ENCODE data around the gene DDX1.

The DDX1 gene

DNA sequence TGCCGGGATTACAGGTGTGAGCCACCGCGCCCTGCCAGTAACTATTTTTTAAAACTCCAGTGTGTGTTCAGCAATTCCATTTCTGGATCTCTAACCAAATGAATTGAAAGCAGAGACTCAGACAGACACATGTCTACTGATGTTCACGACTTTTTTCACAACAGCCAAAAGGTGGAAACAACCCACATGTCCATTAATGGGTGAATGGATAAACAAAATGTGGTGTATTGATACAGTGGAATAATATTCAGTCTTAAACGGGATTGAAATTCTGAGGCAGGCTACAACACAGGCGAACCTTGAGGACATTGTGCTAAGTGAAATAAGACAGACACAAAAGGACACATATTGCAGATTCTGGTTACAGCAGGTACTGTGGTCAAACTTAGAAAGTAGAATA lies 55.0 kb downstream of the DDX1 start:
- DNase-seq (ENCODE audit: low read depth in 2 of 2), result no peak

DNA sequence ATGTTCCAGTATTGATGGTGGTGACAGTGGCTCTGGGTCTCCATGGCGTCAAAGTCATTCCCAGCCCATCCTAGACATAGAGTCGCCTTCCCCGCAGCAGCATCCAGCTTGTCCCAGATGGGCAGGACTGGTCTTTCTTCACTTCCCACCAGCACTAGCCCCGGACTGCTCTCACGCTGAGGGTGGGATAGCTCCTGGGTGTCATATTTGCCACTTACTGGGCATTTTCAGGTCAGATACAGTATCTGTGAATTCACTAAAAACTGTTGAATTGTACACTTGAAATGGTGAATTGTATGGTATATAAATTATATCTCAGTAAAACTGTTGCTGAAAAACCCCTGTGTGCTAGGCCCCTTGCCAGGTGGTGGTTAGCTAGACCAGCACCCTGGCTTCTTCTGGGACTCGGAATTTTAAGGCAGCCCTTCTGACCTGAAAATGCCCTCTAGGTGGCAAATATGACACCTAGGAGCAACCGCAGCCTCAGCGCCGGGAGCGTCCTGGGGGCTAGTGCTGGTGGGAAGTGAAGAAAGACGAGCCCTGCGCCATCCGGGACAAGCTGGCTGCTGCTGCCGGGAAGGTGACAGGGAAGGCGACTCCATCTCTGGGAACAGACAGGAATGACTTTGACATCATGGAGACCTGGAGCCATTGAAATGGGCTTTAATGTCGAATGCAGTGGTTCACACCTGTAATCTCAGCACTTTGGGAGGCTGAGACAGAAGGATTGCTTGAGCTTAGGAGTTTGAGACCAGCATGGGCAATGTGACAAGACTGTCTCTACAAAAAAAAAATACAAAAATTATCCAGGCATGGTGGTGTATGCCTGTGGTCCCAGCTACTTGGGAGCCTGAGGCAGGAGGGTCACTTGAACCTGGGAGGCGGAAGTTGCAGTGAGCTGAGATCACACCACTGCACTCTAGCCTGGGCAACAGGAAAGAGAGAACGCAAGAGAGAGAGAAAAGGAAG lies 56.2 kb downstream of the DDX1 start:
- no peak for DNase-seq (ENCODE audit: low read depth in 2 of 2)

DNA sequence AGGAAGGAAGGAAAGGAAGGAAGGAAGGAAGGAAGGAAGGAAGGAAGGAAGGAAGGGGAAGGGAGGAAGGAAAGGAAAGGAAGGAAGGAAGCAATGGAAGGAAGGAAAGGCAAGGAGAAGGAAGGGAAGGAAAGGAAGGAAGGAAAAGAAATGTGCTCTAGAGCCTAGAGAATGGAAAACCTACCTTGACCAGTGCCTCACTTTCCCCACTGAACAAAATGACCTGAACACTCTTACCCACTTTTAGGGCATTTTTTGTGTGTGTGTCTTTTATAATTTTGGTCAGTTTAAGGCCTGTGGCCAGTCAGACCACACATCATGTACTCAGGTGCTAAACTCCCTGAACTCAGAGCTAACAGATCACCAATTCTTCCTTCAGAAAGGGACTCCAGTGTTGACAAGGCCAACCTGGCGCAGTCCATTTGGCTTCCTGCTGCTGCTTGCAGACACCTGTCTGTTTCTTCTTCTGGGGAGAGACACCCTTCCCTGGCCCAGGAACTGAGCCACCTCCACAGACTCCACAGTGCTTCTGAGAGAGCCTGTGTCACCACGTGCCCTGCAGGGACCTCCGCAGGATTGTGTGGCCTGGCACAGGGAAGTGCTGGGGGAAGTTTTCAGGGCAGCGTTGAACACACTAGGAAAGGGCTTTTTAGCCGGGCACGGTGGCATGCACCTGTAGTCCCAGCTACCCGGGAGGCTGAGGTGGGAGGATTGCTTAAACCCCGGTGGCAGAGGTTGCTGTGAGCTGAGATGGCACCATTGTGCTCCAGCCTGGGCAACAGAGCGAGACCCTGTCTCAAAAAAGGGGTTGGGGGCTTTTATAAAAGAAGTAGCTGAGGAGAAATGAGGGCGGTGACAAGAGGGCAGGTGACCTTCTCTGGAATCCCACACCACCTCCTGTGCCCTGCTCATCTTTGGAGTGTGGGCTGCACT lies 57.2 kb downstream of the DDX1 start:
- no peak for DNase-seq (ENCODE audit: low read depth in 2 of 2)

DNA sequence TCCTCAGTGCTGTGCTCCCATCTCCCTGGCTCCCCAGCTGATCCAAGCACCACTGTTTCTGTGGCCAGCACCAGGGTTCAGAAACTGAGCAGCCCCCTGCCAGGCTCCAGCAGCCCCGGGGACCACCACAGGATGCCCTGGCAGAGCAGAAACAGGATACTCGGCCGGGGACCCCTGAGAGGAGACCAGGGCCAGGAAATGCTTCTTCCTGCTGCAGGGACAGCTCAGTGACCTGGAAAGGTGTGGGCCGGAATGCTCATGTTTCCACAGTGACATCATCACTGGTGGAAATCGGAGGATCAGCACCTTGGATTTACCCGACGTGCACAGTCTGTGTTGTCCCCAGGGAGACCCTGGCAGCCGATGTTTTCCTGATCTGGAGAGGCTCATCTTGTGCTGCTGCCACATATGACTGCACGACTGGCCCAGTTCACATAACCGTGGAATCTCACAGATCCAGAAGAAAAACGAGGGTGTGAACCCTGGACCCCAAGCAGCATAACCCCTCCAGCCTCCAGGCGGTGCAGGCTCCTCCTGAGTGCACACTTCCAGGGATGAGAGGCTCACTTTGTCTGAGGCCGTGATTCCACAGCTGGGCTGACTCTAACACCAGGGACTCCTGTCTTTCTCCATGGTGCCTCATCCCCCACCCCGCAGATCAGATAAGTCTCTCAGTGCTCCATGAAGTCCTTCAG lies 58.0 kb downstream of the DDX1 start:
- no peak for DNase-seq (ENCODE audit: low read depth in 2 of 2)

DNA sequence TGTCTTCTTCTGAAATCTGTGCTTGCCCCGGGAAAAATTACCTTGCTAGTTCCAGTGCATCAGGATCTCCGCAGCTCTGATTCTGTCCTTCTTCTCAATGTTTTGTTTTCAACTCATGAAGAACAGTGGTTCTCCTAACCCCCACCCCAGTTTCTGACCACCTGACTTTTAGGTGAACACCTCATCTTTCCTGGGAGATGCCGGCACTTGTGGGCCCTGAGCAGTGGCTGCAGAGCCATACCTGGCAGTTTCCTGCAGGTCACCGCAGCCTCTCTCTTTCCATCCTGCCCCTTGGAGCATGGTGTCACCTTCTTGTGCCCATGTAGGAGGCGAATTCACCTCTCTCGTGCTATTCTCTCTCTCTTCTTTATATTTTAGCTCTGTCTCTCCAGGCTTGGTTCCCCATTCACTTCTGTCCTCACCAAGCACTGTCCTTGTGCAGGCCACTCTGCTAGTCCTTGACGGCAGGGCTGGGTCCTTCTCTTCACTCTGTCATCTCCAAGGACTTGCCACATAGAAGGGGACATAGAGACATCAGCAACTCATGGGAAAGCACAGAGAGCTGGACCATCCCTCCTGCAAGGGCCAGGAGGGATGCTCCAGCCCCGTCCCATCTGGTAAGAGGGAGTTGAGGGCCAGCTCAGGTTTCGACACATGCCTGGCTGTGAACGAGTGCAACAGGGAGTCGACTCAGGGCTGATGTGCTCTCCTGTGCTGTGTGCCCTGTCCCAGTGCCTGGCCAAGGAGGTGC lies 59.1 kb downstream of the DDX1 start:
- DNase-seq (ENCODE audit: low read depth in 2 of 2), result no peak

DNA sequence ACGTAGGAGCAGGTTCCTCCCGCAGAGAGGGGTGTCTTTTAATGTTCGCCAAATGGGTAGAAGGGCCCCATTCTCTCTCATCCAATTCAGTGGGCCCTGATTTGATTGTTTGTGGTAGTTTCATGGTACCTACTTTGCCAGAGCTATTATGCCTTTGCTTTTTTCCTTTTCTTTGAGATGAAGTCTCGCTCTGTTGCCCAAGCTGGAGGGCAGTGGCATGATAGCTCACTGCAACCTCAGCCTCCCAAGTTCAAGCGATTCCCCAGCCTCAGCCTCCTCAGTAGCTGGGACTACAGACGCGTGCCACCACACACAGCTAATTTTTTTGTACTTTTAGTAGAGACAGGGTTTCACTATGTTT lies 59.7 kb downstream of the DDX1 start:
- DNase-seq (ENCODE audit: low read depth in 2 of 2), result no peak

DNA sequence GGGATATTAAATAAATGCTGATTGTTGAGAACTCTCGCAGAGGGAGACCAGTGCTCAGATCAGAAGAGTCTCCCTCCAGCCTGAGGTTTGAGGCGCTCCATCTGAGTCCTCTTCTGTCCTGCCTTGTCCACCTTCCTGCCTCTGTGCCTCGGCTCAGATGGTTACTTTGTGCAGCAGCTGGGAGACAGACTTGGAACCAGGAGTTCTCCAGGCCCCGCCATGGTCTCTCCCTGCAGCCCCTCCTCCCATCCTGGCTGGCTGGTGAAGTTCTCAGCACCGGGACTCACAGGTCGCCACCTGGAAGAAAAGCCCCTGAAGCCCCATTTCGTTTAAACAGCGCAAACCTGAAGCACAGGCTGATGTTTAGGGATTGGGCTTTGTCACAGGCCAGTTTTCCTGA lies 60.6 kb downstream of the DDX1 start:
- no peak for DNase-seq (ENCODE audit: low read depth in 2 of 2)

DNA sequence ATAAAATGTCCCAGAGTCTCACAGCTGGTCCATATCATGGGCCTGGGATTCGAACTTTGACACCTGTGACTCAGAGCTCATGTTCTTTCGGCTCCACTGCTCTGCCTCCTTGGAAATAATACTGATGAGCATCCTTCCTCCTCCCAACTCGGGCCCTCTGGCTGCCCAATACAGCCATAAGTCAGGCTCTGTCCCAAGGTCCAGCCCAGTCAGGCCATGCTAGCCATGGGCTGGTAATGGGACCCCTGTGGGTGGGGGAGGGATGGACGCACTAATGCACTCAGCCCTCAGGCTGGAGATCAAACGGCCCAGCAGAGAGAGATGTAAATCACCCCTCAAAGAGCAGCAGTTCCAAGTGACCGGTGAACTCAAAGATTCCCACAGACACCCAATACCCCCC lies 61.1 kb downstream of the DDX1 start:
- no peak for DNase-seq (ENCODE audit: low read depth in 2 of 2)

DNA sequence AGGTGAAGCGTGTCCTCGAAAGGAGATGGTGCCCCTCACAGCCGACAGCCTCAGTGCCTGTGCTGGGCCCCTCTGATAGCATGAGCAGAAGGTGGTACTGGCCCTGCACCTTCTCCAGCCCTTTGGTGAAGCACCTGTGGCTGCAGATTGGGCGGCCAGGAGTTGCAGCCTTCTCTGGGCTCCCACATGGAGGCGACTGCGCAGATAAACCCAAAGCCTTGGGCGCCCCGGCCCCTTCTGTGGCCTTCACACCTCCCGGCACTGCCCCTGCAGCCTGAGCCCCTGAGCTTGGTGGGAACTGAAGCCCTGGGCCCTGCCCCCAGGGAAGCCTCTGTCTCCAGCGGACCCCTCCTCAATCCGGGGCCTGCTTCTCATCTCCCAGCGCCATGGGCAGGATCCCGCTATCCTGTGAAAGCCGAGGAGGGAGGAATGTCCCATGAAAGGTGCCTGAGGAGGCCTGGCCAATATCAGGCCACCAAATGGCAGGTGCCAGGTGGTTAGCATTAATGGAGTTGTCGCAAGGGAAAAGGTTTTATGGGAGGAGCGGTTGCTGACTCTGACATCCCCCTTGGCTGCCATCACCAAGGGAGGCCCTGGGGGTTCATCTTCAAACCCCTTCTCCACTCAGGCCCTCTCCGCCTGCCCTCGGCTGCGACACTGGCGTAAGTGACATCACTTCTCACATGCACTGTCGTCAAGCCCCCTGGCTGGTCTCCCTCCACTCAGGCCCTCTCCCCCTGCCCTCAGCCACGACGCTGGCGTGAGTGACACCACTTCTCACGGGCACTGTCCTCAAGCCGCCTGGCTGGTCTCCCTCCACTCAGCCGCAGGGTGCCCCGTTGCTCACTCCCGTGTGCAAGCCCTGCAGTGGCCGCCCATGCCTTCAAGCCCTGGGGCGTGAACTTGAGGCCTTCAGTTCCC lies 62.4 kb downstream of the DDX1 start:
- DNase-seq (ENCODE audit: low read depth in 2 of 2), result no peak

DNA sequence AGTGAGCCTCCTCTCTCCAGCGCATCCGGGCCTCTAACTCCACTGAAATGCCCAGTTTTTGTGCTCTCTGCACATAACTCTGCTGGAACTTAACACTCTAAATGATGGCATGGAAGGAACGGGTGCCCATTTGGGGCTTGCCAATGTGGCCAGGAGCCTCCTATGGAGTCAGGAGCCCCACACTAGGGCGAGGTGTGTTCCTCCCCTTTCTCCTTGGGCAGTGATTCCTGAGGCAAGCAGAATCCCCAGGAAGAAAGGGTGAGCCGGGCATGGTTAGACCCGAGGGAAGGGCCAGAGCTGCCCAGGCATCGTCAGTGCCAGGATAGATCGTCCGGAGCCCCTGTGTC lies 63.0 kb downstream of the DDX1 start:
- no peak for DNase-seq (ENCODE audit: low read depth in 2 of 2)

DNA sequence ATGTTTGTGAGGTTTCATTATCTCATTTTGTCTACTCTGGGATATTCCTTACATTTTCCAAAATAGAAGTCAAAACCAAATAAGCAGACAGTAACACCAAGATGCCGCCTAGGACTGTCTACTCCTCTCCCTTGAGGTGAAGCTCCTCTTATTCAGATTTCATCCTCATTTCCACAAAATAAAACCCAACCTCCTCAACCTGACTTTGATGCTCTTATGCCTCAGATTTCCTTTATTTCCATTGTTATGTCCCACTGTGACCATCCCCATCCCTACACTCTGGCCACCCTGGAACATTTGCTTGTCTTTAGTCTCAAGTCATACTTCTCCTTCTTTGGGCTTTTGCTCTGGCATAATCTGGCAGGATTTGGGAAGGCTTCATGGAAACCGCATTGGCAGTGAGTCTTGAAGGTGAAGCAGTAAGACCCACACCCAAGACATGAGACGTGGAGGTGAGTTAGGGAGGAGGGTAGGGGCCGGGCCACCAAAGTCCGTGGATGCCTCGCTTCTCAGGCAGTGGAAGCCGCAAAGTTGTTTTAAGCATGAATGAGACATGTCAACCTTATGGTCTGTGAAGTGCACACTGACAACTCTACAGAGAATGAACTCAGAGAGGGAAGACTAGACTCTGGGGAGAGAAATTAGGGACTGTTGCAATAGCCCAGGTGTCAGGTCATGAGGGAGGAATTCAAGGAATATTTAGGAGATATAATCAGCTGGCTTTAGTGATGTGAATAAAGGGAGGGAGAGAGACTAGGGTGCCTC lies 63.6 kb downstream of the DDX1 start:
- DNase-seq (ENCODE audit: low read depth in 2 of 2), result no peak

DNA sequence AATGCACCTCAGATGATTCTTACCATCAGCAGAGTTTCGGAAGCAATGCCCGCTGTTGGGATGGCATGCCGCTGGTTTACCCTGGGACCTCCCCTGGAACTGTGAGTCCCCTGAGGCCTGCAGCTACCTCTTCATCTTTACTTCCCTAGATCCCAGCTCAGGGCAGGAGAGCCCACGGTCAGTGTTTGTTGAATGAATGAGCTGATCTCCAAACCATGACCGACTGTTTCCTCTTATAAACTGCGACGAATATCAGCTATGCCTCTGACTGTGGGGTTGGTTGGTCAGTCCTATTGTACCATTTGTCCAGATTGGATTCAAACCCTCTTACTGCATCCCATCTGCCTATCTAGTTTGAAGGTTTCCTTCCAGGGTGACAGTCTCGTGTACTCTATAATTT lies 64.4 kb downstream of the DDX1 start:
- no peak for DNase-seq (ENCODE audit: low read depth in 2 of 2)

DNA sequence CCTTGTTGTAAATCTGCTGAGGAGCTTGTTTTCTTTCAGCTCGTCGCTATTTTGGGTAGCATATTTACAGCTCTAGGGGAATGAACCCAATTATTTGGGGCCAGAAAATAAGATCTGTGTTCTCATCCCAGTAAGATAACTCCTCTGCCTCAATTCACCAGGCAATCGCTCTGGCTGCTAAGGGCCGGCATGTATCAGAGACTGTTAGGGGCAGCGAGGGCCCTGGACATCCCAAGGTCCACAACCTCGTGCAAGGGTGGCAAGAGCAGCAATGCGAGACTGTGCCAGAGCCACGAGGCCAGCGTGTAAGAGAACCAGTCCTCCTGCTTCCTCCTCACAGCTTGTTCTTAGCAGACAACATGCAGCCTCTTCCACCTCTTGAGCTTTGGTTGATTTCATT lies 66.1 kb downstream of the DDX1 start:
- no peak for DNase-seq (ENCODE audit: low read depth in 2 of 2)

DNA sequence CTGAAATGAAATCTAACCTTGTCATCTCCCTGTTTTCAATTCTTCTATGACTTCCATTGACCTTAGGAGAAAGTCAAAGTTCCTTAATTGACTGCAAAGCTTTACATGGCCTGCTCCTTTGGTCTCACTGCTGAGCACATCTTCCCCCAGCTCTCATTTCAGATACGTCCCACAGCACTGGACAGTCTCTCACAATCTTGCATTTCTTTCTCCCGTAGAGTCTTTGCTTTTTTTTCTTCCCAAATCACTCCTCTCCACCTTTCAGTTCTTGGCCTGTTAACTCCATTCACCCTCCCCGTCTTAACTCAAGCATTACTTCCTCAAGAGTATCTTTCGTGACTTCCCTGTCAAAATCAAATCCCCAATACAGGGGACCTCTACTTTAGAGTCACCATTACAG lies 67.2 kb downstream of the DDX1 start:
- DNase-seq (ENCODE audit: low read depth in 2 of 2), result no peak

DNA sequence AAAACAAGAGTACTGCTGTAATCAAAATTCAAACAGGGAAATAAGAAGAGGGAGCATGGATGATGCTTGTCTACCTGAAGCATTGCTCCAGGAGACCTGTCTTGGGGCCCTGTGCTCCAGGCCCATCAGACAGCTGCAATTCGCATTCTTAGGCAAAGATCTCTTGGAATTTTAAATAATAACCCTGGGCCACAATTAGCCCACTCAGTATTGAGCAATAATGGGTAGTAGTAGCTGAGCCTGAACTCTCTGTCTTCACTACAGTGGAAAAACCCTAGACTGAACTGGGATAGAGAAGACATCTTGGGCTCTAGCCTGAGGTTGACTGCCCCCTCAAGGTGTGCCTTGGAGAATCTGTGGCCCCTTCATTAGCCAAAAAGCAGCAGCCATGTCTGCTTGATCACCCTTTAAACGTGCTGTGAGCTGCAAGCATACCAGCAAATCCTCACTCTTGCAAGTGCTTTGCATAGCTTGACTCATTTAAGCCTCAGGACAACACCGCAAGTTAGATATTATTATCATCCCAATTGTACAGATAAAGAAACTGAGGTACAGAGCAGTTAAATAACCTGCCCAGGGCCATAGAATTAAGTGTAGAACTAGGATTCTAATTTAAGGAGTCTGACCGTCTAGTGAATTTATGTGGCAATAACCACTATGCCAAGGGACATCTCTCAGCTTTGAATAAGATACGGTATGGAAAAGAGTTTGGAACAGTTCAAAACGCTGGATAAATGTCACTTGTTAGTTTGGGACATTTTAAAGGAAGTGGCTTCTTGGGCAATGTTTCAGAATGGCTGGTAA lies 69.0 kb downstream of the DDX1 start:
- DNase-seq (ENCODE audit: low read depth in 2 of 2), result no peak

DNA sequence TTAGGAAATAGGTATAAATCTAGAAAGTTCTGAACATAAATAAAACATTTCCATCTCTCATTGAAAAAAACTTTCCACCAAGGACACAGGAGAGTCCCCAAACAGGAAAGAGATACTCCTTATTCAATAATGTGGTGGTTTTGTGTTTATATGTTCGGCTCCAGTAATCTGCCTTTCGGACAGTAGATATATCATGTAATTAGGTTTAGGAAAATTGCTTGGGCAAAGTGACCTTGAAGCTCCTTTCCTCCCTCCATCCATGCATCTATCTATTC lies 69.6 kb downstream of the DDX1 start:
- no peak for DNase-seq (ENCODE audit: low read depth in 2 of 2)

DNA sequence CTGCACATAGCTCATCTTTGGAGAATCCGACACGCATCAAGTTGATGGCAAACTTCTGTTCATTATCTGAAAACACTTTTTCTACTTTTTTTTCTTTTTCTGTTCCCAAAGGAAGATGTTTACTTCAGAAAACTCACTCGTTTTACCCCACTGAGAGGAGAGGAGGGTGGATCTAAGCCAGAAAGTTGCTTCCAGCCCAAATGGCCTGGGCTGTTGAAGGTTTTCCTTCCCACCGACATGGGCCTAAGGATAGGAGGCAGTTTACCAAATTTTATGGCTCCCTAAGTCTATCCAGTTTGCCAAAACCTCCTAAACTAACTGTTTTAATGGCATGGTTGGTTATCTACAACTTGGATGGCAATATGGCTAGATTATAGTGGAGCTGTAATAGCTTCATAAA lies 70.4 kb downstream of the DDX1 start:
- DNase-seq (ENCODE audit: low read depth in 2 of 2), result no peak

DNA sequence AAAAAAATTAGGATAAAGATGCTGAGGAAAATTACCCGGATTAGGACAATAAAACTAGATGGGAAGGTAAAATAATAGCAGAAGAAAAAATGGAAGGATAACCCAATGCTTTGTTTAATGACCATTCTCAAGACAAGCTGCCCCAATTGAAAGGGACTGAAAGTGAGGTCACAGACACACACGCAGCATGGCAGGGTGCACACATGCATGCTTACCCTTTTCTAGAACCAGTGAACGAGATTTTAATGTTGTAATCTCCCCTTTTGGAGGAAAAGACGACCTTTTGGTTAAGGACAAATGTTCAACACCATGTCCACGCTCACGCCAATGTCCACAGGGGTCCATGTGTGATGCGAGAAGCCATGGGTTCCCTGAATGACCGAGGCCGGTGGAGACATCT lies 70.9 kb downstream of the DDX1 start:
- no peak for DNase-seq (ENCODE audit: low read depth in 2 of 2)

DNA sequence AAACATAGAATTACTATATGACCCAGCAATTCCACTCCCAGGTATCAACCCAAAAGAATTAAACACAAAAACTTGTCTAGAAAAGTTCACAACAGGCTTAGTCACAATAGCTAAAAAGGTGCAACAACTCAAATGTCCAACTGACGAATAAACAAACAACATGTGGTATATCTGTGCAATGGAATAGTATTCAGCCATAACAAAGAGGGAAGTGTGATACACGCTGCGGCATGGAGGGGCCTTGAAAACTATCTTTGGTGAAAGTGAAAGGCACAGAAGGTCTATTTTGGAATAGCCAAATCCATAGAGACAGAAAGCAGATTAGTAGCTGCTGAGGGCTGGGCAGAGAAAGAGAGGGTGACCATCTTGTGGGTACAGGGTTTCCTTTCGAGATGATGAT lies 72.1 kb downstream of the DDX1 start:
- no peak for DNase-seq (ENCODE audit: low read depth in 2 of 2)
